ENCODE data around the gene BTN2A1. TPM values are rescaled to one million over a fixed set of nuclear protein-coding genes. Genes with fewer than 3 reads are reported as not detected.

BTN2A1 gene
- total and polyA plus RNA-seq, 2 donors from 2014 or later = 15.6 to 19.1 TPM

DNA sequence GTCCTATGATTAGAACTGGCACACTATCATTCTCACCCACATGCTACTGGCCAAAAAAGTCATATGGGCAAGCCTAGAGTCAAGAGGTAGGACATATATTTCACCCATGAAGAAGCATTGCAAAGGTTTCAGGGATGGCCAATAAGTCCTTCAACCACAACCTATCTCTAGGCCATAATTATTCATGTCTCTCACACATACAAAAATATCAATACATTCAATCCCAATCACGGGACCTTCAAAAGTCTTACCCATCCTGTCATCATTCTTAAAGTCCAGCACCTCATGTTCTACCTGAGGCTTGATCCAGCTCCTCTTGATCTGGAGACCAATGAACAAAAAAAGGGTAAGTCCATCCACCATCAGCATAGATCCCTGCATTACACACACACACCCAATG is 29.7 kb downstream of the BTN2A1 start:
- H3K4me1 ChIP-seq (ENCODE audit: control insufficient read depth in 2 of 3, insufficient read depth in 2 of 3, low read depth in 1 of 3, low read length in 3 of 3) = no peaks in the 10 kb centered on the region
- H3K4me3 ChIP-seq (ENCODE audit: low read length in 3 of 3) = no peak overlapping the region
- peaks cover 0 to 4% (median 0%) of the 10 kb centered on the region in 3 donors for H3K9me3 ChIP-seq (ENCODE audit: control insufficient read depth in 2 of 3, insufficient read depth in 1 of 3, low read length in 3 of 3)
- TF ChIP-seq, protein P1, sequence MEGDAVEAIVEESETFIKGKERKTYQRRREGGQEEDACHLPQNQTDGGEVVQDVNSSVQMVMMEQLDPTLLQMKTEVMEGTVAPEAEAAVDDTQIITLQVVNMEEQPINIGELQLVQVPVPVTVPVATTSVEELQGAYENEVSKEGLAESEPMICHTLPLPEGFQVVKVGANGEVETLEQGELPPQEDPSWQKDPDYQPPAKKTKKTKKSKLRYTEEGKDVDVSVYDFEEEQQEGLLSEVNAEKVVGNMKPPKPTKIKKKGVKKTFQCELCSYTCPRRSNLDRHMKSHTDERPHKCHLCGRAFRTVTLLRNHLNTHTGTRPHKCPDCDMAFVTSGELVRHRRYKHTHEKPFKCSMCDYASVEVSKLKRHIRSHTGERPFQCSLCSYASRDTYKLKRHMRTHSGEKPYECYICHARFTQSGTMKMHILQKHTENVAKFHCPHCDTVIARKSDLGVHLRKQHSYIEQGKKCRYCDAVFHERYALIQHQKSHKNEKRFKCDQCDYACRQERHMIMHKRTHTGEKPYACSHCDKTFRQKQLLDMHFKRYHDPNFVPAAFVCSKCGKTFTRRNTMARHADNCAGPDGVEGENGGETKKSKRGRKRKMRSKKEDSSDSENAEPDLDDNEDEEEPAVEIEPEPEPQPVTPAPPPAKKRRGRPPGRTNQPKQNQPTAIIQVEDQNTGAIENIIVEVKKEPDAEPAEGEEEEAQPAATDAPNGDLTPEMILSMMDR (IDR thresholded peaks at IDR 0.05; ENCODE audit: borderline replicate concordance, extremely low read depth, insufficient read depth) = no peak
- H3K36me3 ChIP-seq (ENCODE audit: control insufficient read depth in 2 of 3, insufficient read depth in 3 of 3, low read length in 3 of 3) = no peaks in the 10 kb centered on the region
- intact Hi-C loops (cut with DNase I) = no loop called here
- H3K27me3 ChIP-seq (ENCODE audit: control insufficient read depth, insufficient read depth, low read length) = no peaks in the 10 kb centered on the region
- no peak for FAIRE-seq
- H3K9ac ChIP-seq (ENCODE audit: low read length in 3 of 3) = no peak overlapping the region
- DNase-seq = no peak
- H3K27ac ChIP-seq (ENCODE audit: low read depth in 2 of 2, low read length in 2 of 2) = no peak overlapping the region

DNA sequence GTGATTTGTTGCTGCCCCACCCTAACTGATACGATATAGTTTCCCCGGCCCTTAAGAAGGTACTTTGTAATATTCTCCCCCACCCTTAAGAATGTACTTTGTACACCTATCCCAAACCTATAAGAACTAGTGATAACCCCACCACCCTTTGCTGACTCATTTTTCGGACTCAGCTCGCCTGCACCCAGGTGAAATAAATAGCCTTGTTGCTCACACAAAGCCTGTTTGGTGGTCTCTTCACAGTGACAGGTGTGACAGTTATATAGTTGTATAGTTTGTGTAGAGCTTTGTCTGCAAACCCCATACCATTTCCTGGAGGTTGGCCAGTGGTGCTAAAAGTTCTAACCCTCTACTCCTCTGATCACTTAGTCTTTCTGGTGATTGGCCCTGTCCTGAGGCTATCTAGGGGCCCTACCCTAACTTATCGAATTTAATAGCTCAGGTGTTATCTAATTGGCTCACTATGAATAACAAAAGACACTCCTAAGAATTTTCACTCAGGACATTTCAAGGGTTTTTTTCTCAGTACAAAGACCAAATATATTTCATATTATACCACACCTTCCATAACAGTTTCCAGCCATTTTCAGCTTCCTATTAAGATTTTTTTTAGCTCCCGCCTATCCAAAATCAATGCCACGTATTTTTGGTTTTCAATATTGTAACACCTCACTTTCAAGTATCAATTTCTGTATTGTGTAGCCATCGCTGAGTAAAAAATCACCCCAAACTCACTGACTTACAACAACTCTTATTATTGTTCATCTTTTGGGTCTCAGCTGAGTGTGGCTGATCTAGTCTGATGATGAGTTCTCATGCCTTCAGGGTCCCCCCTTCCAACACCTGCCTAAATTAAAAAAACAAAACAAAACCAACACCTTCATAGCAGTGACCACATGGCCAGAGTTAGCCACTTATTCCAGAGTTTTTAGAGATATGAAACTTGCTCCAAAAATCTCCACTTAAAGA is 32.5 kb downstream of the BTN2A1 start:
- FAIRE-seq (no peak), DNase-seq (no peak)
- H3K9ac ChIP-seq (ENCODE audit: low read length in 3 of 3) = no peak overlapping the region
- TF ChIP-seq, protein P1 (IDR thresholded peaks at IDR 0.05; ENCODE audit: borderline replicate concordance, extremely low read depth, insufficient read depth) = no peak
- H3K36me3 ChIP-seq (ENCODE audit: control insufficient read depth in 2 of 3, insufficient read depth in 3 of 3, low read length in 3 of 3) = no peaks in the 10 kb centered on the region
- H3K4me1 ChIP-seq (ENCODE audit: control insufficient read depth in 2 of 3, insufficient read depth in 2 of 3, low read depth in 1 of 3, low read length in 3 of 3) = no peaks in the 10 kb centered on the region
- intact Hi-C loops (cut with DNase I) = no loop called here
- peaks cover 0 to 4% (median 0%) of the 10 kb centered on the region in 3 donors for H3K9me3 ChIP-seq (ENCODE audit: control insufficient read depth in 2 of 3, insufficient read depth in 1 of 3, low read length in 3 of 3)
- H3K27me3 ChIP-seq (ENCODE audit: control insufficient read depth, insufficient read depth, low read length) = no peaks in the 10 kb centered on the region
- no peak overlapping the region for H3K4me3 ChIP-seq (ENCODE audit: low read length in 3 of 3)
- no peak overlapping the region for H3K27ac ChIP-seq (ENCODE audit: low read depth in 2 of 2, low read length in 2 of 2)

DNA sequence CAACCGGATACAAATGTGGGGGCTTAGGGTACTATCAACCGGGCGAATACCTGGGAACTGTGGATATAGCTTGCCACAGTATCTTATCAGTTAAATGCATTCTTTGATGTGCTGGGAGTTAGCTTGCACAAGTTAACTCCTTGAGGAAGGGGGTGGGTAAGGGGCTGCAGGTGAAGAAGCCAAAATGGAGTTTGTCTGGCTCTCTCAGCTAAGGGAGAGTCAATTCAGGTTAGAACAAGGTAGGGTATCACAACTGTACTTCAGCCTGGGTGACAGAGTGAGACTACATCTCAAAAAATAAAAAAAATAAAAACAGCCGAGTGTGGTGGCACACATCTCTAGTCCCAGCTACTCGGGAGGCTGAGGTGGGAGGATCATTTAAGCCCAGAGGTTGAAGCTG is 33.8 kb downstream of the BTN2A1 start:
- Histone ChIP-seq H3K27me3 (ENCODE audit: control insufficient read depth, insufficient read depth, low read length) (no peaks in the 10 kb centered on the region), H3K27ac (ENCODE audit: low read depth in 2 of 2, low read length in 2 of 2) (no peak overlapping the region)
- no peak for DNase-seq

More for the DNA sequence above, 33.8 kb downstream of the BTN2A1 start:
- Histone ChIP-seq H3K4me3 (ENCODE audit: low read length in 3 of 3) (no peak overlapping the region), H3K4me1 (ENCODE audit: control insufficient read depth in 2 of 3, insufficient read depth in 2 of 3, low read depth in 1 of 3, low read length in 3 of 3) (no peaks in the 10 kb centered on the region), H3K36me3 (ENCODE audit: control insufficient read depth in 2 of 3, insufficient read depth in 3 of 3, low read length in 3 of 3) (no peaks in the 10 kb centered on the region), H3K9me3 (ENCODE audit: control insufficient read depth in 2 of 3, insufficient read depth in 1 of 3, low read length in 3 of 3) (peaks cover 0 to 4% (median 0%) of the 10 kb centered on the region in 3 donors), H3K9ac (ENCODE audit: low read length in 3 of 3) (no peak overlapping the region)
- no peak for FAIRE-seq
- intact Hi-C loops (cut with DNase I) = no loop called here
- TF ChIP-seq, protein P1 (IDR thresholded peaks at IDR 0.05; ENCODE audit: borderline replicate concordance, extremely low read depth, insufficient read depth) = no peak
